Ascending aorta (tissue), 2 donors: ENCODE data around the gene NEMP1. TPM values are rescaled to one million over a fixed set of nuclear protein-coding genes. Genes with fewer than 3 reads are reported as not detected.

Source experiments
- DNase-seq, 2 donors: peaks; one replicate each; pipeline ENCODE4 v3.0.0-alpha.2; 2019; ENCODE audit warnings: low spot score in 2 of 2
- H3K27ac ChIP-seq, 2 donors: fragments of 200-600 bp; sonication (generic); one replicate each; pipeline ENCODE4 v1.5.1; 2016 to 2017; ENCODE audit warnings: mild to moderate bottlenecking in 1 of 2
- H3K27me3 ChIP-seq: fragments of 200-600 bp; sonication (generic); one replicate; pipeline ENCODE4 v1.5.1; 2017
- H3K36me3 ChIP-seq, 2 donors: fragments of 200-600 bp; sonication (generic); one replicate each; pipeline ENCODE4 v1.5.1; 2016
- H3K4me1 ChIP-seq, 2 donors: fragments of 200-600 bp; sonication (generic); one replicate each; pipeline ENCODE4 v1.5.1; 2016 to 2017; ENCODE audit warnings: mild to moderate bottlenecking in 1 of 2
- H3K4me3 ChIP-seq, 2 donors: fragments of 200-600 bp; sonication (generic); one replicate each; pipeline ENCODE4 v1.5.1; 2016 to 2017; ENCODE audit warnings: mild to moderate bottlenecking in 1 of 2
- H3K9me3 ChIP-seq, 2 donors: fragments of 200-600 bp; sonication (generic); one replicate each; pipeline ENCODE4 v1.5.1; 2016
- intact Hi-C: fragments of 100-400 bp; cut with DNase I; formaldehyde crosslinking; loops from one replicate; pipeline ENCODE4 v1.15.1; 2023
- total RNA-seq: library from RNA; depleted of rRNA; stranded (reverse); fragments of >200 nt; gene quantifications from one replicate; pipeline ENCODE4 v1.1.0, GENCODE V29; 2016
- TF ChIP-seq, protein P1 (sequence below), 3 experiments: fragments of 200-600 bp in 2 of 3; fragments of 450-650 bp in 1 of 3; sonication (generic) in 2 of 3; IDR thresholded peaks; one replicate each; pipeline ENCODE4 v1.5.1; 2016 to 2019; ENCODE audit warnings: antibody characterized with exemption in 3 of 3, mild to moderate bottlenecking in 1 of 3, moderate library complexity in 1 of 3

The NEMP1 gene
- total RNA-seq, 1 donor from 2014 or later, result 7.7 TPM

DNA sequence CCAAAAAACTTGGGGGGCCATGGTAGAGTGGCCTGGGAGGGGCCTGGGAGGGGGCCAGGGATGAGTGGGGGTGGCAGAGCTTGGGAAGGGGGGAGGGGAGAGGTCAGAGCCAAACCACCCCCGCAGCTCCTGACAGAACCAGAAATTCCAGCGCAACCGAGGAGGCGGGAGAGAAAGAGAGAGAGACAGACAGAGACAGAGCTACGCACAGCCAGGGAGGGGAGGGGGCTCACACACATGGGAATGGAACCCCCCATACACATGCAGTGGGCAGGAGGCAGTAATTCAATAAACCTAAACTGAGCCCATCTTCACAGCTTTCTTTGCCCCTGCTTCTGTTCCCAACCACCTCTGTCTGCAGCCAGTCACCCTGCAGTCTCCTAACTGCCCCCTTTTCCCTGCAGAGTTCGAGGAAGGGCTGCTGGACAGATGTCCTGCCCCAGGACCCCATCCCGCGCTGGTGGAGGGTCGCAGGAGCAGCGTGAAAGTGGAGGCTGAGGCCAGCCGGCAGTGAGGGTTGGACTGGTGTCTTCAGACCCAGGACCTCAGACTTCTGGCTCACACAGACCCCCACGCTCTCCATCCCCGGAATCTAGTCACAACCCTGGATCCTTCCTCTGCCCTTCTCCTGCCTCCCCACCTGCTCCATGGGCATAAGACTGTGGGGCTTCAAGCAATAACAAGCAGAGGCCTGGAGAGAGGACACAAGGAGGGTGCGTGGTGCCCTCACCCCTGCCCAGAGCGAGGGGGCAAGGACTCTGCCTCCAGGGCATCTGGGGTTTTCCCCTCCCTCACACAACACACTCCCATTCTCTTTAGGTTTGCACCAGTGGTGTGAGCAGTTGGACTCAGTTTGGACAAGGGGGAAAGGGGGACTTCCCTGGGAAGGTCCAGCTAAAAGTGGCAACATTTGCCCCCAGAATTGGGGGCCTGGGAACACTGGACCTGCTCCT lies 15.9 kb upstream of the NEMP1 start:
- Histone ChIP-seq H3K9me3 (no peaks in the 10 kb centered on the region), H3K4me3 (peak overlapping the region in 1 of 2 donors; percentile 33), H3K36me3 (peaks cover 65 to 77% of the 10 kb centered on the region in 2 donors), H3K27me3 (no peaks in the 10 kb centered on the region), H3K27ac (peak overlapping the region; percentile 83 to 87), H3K4me1 (peaks cover 26 to 43% of the 10 kb centered on the region in 2 donors)
- TF ChIP-seq, protein P1, sequence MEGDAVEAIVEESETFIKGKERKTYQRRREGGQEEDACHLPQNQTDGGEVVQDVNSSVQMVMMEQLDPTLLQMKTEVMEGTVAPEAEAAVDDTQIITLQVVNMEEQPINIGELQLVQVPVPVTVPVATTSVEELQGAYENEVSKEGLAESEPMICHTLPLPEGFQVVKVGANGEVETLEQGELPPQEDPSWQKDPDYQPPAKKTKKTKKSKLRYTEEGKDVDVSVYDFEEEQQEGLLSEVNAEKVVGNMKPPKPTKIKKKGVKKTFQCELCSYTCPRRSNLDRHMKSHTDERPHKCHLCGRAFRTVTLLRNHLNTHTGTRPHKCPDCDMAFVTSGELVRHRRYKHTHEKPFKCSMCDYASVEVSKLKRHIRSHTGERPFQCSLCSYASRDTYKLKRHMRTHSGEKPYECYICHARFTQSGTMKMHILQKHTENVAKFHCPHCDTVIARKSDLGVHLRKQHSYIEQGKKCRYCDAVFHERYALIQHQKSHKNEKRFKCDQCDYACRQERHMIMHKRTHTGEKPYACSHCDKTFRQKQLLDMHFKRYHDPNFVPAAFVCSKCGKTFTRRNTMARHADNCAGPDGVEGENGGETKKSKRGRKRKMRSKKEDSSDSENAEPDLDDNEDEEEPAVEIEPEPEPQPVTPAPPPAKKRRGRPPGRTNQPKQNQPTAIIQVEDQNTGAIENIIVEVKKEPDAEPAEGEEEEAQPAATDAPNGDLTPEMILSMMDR (IDR thresholded peaks at IDR 0.05), result no peak
- intact Hi-C loops, result no loop called here
- DNase-seq, result no peak

DNA sequence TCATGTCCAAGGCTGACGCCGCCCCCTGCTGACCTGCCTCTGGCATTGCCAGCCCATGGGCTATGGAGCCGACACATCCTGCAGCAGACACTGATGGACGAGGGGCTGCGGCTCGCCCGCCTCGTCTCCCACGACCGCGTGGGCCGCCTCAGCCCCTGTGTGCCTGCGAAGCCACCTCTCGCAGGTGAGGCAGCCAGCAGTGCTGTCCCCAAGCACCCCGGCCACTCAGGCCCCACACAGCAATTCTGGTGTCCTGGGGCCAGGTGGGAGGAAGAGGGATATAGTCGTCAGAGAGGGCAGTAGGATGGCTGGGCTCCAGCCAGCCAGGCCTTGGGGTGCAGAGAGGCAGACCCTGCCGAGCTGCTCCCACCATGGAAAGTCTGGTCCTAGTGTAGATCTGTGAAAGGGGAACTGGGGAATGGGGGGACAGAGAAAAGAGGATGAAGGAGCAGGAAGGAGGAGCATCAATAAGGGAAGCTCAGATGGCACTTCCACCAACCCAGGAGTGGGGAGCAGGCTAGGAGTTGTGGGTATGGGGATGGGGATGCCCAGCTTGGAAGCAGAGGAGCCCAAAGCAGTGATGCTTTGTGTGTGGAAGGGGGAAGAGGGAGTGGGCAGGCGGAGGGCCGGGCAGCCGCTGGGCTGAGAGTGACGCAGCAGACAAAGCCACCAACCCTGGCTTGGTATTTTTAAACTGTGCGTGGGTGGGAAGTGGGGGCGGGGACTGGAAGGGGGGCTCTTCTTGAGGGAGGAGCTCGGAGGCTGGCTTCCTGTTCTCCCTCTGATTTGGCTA lies 15.0 kb upstream of the NEMP1 start:
- intact Hi-C loops, result loop anchor here (2.0 kb wide), 1 partner anchor 25 kb away; no protein-coding TSS in a partner anchor
- peak overlapping the region; percentile 83 to 87 for H3K27ac ChIP-seq
- TF ChIP-seq, protein P1 (IDR thresholded peaks at IDR 0.05), result peak; percentile 45 to 56 (median 46)
- peaks cover 56 to 69% of the 10 kb centered on the region in 2 donors for H3K36me3 ChIP-seq
- DNase-seq, result peak in 1 of 2 donors; percentile 90
- no peaks in the 10 kb centered on the region for H3K27me3 ChIP-seq
- no peaks in the 10 kb centered on the region for H3K9me3 ChIP-seq
- peak overlapping the region in 1 of 2 donors; percentile 33 for H3K4me3 ChIP-seq
- peaks cover 26 to 43% of the 10 kb centered on the region in 2 donors for H3K4me1 ChIP-seq

DNA sequence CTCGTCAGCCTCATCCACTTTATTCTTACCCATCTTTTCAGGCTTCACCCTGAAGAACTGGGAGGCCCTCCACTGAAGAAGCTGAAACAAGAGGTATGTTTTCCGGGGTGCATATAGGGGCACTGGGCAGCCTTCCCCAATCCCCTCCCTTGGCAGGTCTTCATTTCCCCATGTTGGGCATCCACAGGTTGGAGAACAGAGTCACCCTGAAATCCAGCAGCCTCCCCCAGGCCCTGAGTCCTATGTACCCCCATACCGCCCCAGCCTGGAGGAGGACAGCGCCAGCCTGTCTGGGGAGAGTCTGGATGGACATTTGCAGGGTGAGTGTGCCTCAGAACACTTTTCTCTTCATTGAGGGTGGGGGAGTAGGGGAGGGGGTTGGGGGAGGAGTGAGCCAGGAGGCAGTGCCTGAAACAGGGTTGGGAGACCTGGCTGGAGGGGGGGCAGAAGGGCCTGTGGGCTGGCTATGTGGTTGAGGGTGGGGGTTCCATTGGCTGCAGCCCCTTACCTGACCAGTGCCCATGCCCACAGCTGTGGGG lies 14.4 kb upstream of the NEMP1 start:
- H3K27me3 ChIP-seq, result no peaks in the 10 kb centered on the region
- DNase-seq, result no peak
- intact Hi-C loops, result loop anchor here (2.0 kb wide), 1 partner anchor 24 kb away; no protein-coding TSS in a partner anchor
- H3K9me3 ChIP-seq, result no peaks in the 10 kb centered on the region
- H3K4me1 ChIP-seq, result peaks cover 26 to 47% of the 10 kb centered on the region in 2 donors
- peak overlapping the region; percentile 83 to 87 for H3K27ac ChIP-seq
- H3K36me3 ChIP-seq, result peaks cover 49 to 63% of the 10 kb centered on the region in 2 donors
- TF ChIP-seq, protein P1 (IDR thresholded peaks at IDR 0.05), result no peak
- peak overlapping the region in 1 of 2 donors; percentile 33 for H3K4me3 ChIP-seq

DNA sequence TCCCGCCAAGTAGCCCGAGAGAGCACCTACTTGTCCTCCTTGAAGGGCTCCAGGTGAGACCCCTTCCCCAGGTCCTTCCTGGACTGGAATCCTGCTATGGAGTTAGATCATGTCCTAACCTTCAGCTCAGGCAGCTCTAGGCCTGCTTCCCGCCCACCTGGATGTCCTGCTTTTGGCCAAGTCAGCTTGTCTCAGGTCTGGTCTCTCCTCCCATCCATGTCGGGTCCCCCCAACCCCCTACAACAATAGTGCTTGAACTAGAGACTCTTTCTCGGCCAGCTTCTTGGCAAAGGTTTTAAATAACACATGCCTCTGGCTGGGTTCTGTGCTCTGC lies 13.9 kb upstream of the NEMP1 start:
- peaks cover 45 to 59% of the 10 kb centered on the region in 2 donors for H3K36me3 ChIP-seq
- H3K9me3 ChIP-seq, result no peaks in the 10 kb centered on the region
- peaks cover 26 to 47% of the 10 kb centered on the region in 2 donors for H3K4me1 ChIP-seq
- no peak overlapping the region for H3K4me3 ChIP-seq
- TF ChIP-seq, protein P1 (IDR thresholded peaks at IDR 0.05), result no peak
- no peak for DNase-seq
- H3K27me3 ChIP-seq, result no peaks in the 10 kb centered on the region
- intact Hi-C loops, result loop anchor here (2.0 kb wide), 1 partner anchor 24 kb away; no protein-coding TSS in a partner anchor
- H3K27ac ChIP-seq, result peak overlapping the region; percentile 83 to 87
